Calu3 (cell line): ENCODE data around the gene RAPGEF5. TPM values are rescaled to one million over a fixed set of nuclear protein-coding genes. Genes with fewer than 3 reads are reported as not detected.

Experiments used
- BruUV-seq: library from RNA; stranded (reverse); fragments of 400-500 nt; replicated peaks from 2 replicates; lab custom pipeline; 2021; lab: Mats Ljungman, UMichigan
- CTCF ChIA-PET: fragments of 300-600 bp; sonication (Branson Sonifier 250); formaldehyde crosslinking; loops from one replicate; lab custom pipeline; 2022; ENCODE audit warnings: antibody characterized with exemption; lab: Charles Lee
- DNase-seq: peaks from one replicate; pipeline ENCODE4 v3.0.0; 2022
- H3K27ac Mint-ChIP-seq: one replicate; pipeline ENCODE4 v1.8.0; 2022; ENCODE audit warnings: mixed read lengths; ENCODE audit not compliant: unreplicated experiment
- H3K27me3 Mint-ChIP-seq: one replicate; pipeline ENCODE4 v1.8.0; 2022; ENCODE audit warnings: mixed read lengths; ENCODE audit not compliant: unreplicated experiment
- H3K36me3 Mint-ChIP-seq: one replicate; pipeline ENCODE4 v1.8.0; 2022; ENCODE audit warnings: mild to moderate bottlenecking, moderate library complexity, mixed read lengths; ENCODE audit not compliant: insufficient read depth, unreplicated experiment
- H3K4me1 Mint-ChIP-seq: one replicate; pipeline ENCODE4 v1.8.0; 2022; ENCODE audit warnings: mild to moderate bottlenecking, low read depth, mixed read lengths; ENCODE audit not compliant: unreplicated experiment
- H3K4me3 Mint-ChIP-seq: one replicate; pipeline ENCODE4 v1.8.0; 2022; ENCODE audit warnings: mild to moderate bottlenecking, low read depth, moderate library complexity, mixed read lengths; ENCODE audit not compliant: unreplicated experiment
- H3K9me3 Mint-ChIP-seq: one replicate; pipeline ENCODE4 v1.8.0; 2022; ENCODE audit warnings: low read depth, mixed read lengths; ENCODE audit not compliant: unreplicated experiment
- intact Hi-C: fragments of 100-400 bp; cut with micrococcal nuclease; formaldehyde crosslinking; loops from one replicate; pipeline ENCODE4 v1.10.0; 2022; ENCODE audit not compliant: unreplicated experiment
- total RNA-seq: library from RNA; stranded (reverse); gene quantifications from 2 replicates; pipeline ENCODE4 v1.2.3, GENCODE V29; 2022
- TF ChIP-seq, protein P1 (sequence below): fragments of 200-600 bp; IDR thresholded peaks from one replicate; pipeline ENCODE4 v1.8.0; 2022; ENCODE audit warnings: antibody characterized with exemption; ENCODE audit not compliant: unreplicated experiment

The RAPGEF5 gene
- total RNA-seq, 1 experiment from 2014 or later: 108 TPM

GRCh38 chr7:22179442-22179879 lies 177.5 kb downstream of the RAPGEF5 start:
- DNase-seq: no peak
- Mint-ChIP-seq H3K36me3 (peaks cover 7% of the 10 kb centered on the region), H3K4me1 (peaks cover 8% of the 10 kb centered on the region), H3K27ac (no peak overlapping the region), H3K9me3 (no peaks in the 10 kb centered on the region), H3K4me3 (no peak overlapping the region), H3K27me3 (no peaks in the 10 kb centered on the region)
- intact Hi-C loops: no loop called here
- TF ChIP-seq, protein P1, sequence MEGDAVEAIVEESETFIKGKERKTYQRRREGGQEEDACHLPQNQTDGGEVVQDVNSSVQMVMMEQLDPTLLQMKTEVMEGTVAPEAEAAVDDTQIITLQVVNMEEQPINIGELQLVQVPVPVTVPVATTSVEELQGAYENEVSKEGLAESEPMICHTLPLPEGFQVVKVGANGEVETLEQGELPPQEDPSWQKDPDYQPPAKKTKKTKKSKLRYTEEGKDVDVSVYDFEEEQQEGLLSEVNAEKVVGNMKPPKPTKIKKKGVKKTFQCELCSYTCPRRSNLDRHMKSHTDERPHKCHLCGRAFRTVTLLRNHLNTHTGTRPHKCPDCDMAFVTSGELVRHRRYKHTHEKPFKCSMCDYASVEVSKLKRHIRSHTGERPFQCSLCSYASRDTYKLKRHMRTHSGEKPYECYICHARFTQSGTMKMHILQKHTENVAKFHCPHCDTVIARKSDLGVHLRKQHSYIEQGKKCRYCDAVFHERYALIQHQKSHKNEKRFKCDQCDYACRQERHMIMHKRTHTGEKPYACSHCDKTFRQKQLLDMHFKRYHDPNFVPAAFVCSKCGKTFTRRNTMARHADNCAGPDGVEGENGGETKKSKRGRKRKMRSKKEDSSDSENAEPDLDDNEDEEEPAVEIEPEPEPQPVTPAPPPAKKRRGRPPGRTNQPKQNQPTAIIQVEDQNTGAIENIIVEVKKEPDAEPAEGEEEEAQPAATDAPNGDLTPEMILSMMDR: no peak
- no TSS peak for BruUV-seq
- CTCF ChIA-PET: no interaction called here

GRCh38 chr7:22178735-22179134 lies 178.2 kb downstream of the RAPGEF5 start:
- Mint-ChIP-seq H3K9me3 (no peaks in the 10 kb centered on the region), H3K4me1 (peaks cover 15% of the 10 kb centered on the region), H3K27ac (no peak overlapping the region), H3K27me3 (no peaks in the 10 kb centered on the region), H3K4me3 (no peak overlapping the region), H3K36me3 (peaks cover 4% of the 10 kb centered on the region)
- CTCF ChIA-PET: no interaction called here
- no TSS peak for BruUV-seq
- no peak for DNase-seq
- intact Hi-C loops: no loop called here
- TF ChIP-seq, protein P1: no peak

- CTCF ChIA-PET: no interaction called here
- no peaks in the 10 kb centered on the region for H3K9me3 Mint-ChIP-seq
- no TSS peak for BruUV-seq
- H3K27me3 Mint-ChIP-seq: no peaks in the 10 kb centered on the region
- no peaks in the 10 kb centered on the region for H3K36me3 Mint-ChIP-seq
- no peak overlapping the region for H3K27ac Mint-ChIP-seq
- no peak overlapping the region for H3K4me3 Mint-ChIP-seq
- no peak for DNase-seq
- TF ChIP-seq, protein P1: no peak
- intact Hi-C loops: no loop called here
- H3K4me1 Mint-ChIP-seq: peaks cover 20% of the 10 kb centered on the region
Observed at GRCh38 chr7:22176791-22177412, 180.1 kb downstream of the RAPGEF5 start.

- CTCF ChIA-PET: no interaction called here
- Mint-ChIP-seq H3K9me3 (no peaks in the 10 kb centered on the region), H3K36me3 (no peaks in the 10 kb centered on the region), H3K4me3 (no peak overlapping the region), H3K4me1 (peaks cover 20% of the 10 kb centered on the region), H3K27me3 (no peaks in the 10 kb centered on the region), H3K27ac (peak overlapping the region; percentile 46)
- BruUV-seq: no TSS peak
- intact Hi-C loops: no loop called here
- TF ChIP-seq, protein P1: no peak
- DNase-seq: no peak
Observed at GRCh38 chr7:22174574-22174953, 182.4 kb downstream of the RAPGEF5 start.
